ENCODE results near the gene C2orf68. TPM values are rescaled to one million over a fixed set of nuclear protein-coding genes. Genes with fewer than 3 reads are reported as not detected.

The C2orf68 gene
- total and polyA plus RNA-seq, 9 of the 15 experiments (the other 6 are each of a cell fraction or from before 2014, with no cell fraction given) = 22.1 to 50.0 (median 31.8) TPM

DNA sequence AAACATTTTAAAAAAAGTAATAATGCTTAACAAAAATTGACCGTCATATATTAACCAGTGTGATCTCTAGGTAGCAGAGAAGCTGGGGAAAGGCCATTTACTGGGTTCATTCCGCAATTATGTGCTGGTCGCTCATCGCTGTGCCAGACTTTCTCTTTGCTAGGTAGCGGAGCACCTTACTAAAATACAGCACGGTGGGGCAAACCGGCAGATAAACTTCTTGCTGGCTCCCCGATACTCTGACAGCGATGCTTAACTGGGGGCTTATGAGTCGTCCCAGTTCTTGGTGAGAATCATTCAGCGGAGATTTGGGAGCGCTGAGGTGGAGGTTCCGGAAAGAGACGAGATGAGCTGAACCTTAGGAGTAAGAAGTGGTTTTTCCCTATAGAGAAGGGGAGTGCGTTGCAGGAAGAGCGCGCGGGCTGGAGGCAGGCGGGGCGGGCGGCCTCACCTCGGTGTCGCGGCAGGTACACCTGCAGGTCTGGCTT lies 605 bp downstream of the C2orf68 start:
- POLR2A ChIA-PET = interaction anchor here (0.7 to 1.8 kb wide), 18 partner anchors 8 to 379 kb away, joined by 3 to 17 read pairs (median 4); partner anchors contain the start of genes GGCX, MAT2A, RNF181 and TMEM150A
- H3K9ac ChIP-seq (ENCODE audit: insufficient read depth in 1 of 2, low read depth in 2 of 2, low read length in 2 of 2) = peak overlapping the region; percentile 67 to 97
- H3K4me1 ChIP-seq (replicated peaks in 1 of 2; ENCODE audit: control insufficient read depth in 2 of 2, insufficient read depth in 2 of 2, low read length in 2 of 2) = peaks cover 4 to 33% of the 10 kb centered on the region in 2 experiments; a peak in 3 of 5 replicates
- no peaks in the 10 kb centered on the region for H4K20me1 ChIP-seq (replicated peaks; ENCODE audit: control insufficient read depth, insufficient read depth, low read length)
- TSS peak; percentile 39 for BruUV-seq (replicated peaks)
- peaks cover 30% of the 10 kb centered on the region; the same call in 2 of the 3 replicates for H3K36me3 ChIP-seq (ENCODE audit: control insufficient read depth, insufficient read depth, low read length)
- ATAC-seq (peak; percentile 29), FAIRE-seq (no peak), DNase-seq (ENCODE audit: extremely low read depth in 1 of 4, low spot score in 3 of 4) (no peak)
- no peaks in the 10 kb centered on the region for H3K27me3 ChIP-seq (ENCODE audit: control insufficient read depth in 2 of 2, insufficient read depth in 2 of 2, low read length in 2 of 2)
- H3K9me3 ChIP-seq (replicated peaks; ENCODE audit: control insufficient read depth, insufficient read depth, low read depth, low read length) = no peaks in the 10 kb centered on the region
- H2AFZ ChIP-seq (ENCODE audit: low read depth, low read length) = peak overlapping the region; percentile 75
- peak overlapping the region; percentile 85 for H3K4me2 ChIP-seq (ENCODE audit: insufficient read depth, low read length)
- H3K4me3 ChIP-seq = peak overlapping the region; percentile 83
- H3K27ac ChIP-seq (ENCODE audit: extremely low read depth, low read depth, low read length) = peak overlapping the region; percentile 75
- CTCF ChIA-PET (ENCODE audit: low intra/inter-chr PET ratio) = no interaction called here
- H3K9me1 ChIP-seq (ENCODE audit: control insufficient read depth, insufficient read depth, low read length) = no peaks in the 10 kb centered on the region
- in situ Hi-C loops (cut with MboI) = no loop called here
- TF ChIP-seq GATA2 (CRISPR knock-in tag; IDR thresholded peaks at IDR 0.05) (0 out of 2 replicates have a peak, but pooled peaks have one; percentile 28), OTX1 (CRISPR knock-in tag; IDR thresholded peaks at IDR 0.05) (no peak), ATF1 (CRISPR knock-in tag; IDR thresholded peaks at IDR 0.05) (no peak), ATF1 (tag; IDR thresholded peaks at IDR 0.05) (no peak), SIN3A (IDR thresholded peaks at IDR 0.05; ENCODE audit: borderline replicate concordance in 2 of 2, control insufficient read depth in 1 of 2, low read depth in 2 of 2, low read length in 2 of 2) (0 out of 4 replicates have a peak, but pooled peaks of 1 of the 2 experiments have one; percentile 24), CHD1 (IDR thresholded peaks at IDR 0.05; ENCODE audit: low read length) (peak; percentile 35)
- intact Hi-C loops (cut with micrococcal nuclease) = loop anchor here (5.0 kb wide), 1 partner anchor 34 kb away; the partner anchor contains the start of gene VAMP8
- peaks cover 32% of the 10 kb centered on the region for H3K79me2 ChIP-seq (ENCODE audit: control insufficient read depth, insufficient read depth, low read length)
- WGBS (ENCODE audit: insufficient coverage, low coverage, missing lambda C conversion rate) = 4% methylated on average over 20 of the region's 24 CpGs
